ENCODE data around the gene INSC.

- no peak for TF ChIP-seq POLR2A (IDR thresholded peaks at IDR 0.05)
- TF ChIP-seq, protein P1, sequence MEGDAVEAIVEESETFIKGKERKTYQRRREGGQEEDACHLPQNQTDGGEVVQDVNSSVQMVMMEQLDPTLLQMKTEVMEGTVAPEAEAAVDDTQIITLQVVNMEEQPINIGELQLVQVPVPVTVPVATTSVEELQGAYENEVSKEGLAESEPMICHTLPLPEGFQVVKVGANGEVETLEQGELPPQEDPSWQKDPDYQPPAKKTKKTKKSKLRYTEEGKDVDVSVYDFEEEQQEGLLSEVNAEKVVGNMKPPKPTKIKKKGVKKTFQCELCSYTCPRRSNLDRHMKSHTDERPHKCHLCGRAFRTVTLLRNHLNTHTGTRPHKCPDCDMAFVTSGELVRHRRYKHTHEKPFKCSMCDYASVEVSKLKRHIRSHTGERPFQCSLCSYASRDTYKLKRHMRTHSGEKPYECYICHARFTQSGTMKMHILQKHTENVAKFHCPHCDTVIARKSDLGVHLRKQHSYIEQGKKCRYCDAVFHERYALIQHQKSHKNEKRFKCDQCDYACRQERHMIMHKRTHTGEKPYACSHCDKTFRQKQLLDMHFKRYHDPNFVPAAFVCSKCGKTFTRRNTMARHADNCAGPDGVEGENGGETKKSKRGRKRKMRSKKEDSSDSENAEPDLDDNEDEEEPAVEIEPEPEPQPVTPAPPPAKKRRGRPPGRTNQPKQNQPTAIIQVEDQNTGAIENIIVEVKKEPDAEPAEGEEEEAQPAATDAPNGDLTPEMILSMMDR (IDR thresholded peaks at IDR 0.05): no peak
Measured at GRCh38 chr11:15194671-15195415, 80.1 kb downstream of the INSC start.
